Heart right ventricle (tissue), 16 donors: Measurements from ENCODE around the gene OCA2. TPM values are rescaled to one million over a fixed set of nuclear protein-coding genes. Genes with fewer than 3 reads are reported as not detected.

Source experiments
- ATAC-seq, 8 donors: fragments of 200-7000 bp; cut with Tn5 transposase; one replicate each; pipeline ENCODE4 v1.9.1; 2020; ENCODE audit warnings: mild to moderate bottlenecking in 8 of 8, moderate library complexity in 8 of 8, moderate number of reproducible peaks in 1 of 8
- DNase-seq, 2 donors: peaks; one replicate each; pipeline ENCODE4 v3.0.0-alpha.2; 2020
- H3K27ac ChIP-seq, 10 donors: fragments of 200-600 bp; sonication (generic) in 2 of 10; one replicate each; pipeline versions ENCODE4 v1.5.0 to v1.8.0; 2020 to 2022; ENCODE audit warnings: mild to moderate bottlenecking in 3 of 10
- H3K27me3 ChIP-seq, 7 donors: fragments of 200-600 bp; one replicate each; pipeline ENCODE4 v1.8.0; 2021 to 2022; ENCODE audit warnings: mild to moderate bottlenecking in 2 of 7
- H3K36me3 ChIP-seq, 9 donors: fragments of 200-600 bp; sonication (generic) in 1 of 9; one replicate each; pipeline versions ENCODE4 v1.5.0 to v1.8.0; 2020 to 2022; ENCODE audit warnings: mild to moderate bottlenecking in 2 of 9
- H3K4me1 ChIP-seq, 9 donors: fragments of 200-600 bp; sonication (generic) in 1 of 9; one replicate each; pipeline versions ENCODE4 v1.5.0 to v1.8.0; 2020 to 2022; ENCODE audit warnings: mild to moderate bottlenecking in 4 of 9
- H3K4me3 ChIP-seq, 10 donors: fragments of 200-600 bp; sonication (generic) in 2 of 10; one replicate each; pipeline versions ENCODE4 v1.5.0 to v1.8.0; 2020 to 2022; ENCODE audit warnings: mild to moderate bottlenecking in 7 of 10, moderate library complexity in 2 of 10
- H3K9me3 ChIP-seq, 11 donors: fragments of 200-600 bp in 10 of 11; sonication (generic) in 2 of 11; one replicate each; pipeline versions ENCODE4 v1.5.0 to v1.8.0; 2013 to 2022; ENCODE audit warnings: mild to moderate bottlenecking in 2 of 11, control low read depth in 1 of 11, moderate library complexity in 1 of 11
- WGBS, 2 donors: extraction: QIAGEN DNeasy Blood & Tissue Kit; methylation state at CpG; one replicate each; pipeline ENCODE4 v1.1.7; 2013; ENCODE audit warnings: inconsistent platforms in 1 of 2; 5-methylcytosine and 5-hydroxymethylcytosine counted together
- intact Hi-C, 10 donors: fragments of 100-400 bp; cut with DNase I; formaldehyde crosslinking; loops; one replicate each; pipeline versions ENCODE4 v1.11.1 to v1.14.2; 2022
- polyA plus RNA-seq, 2 donors: library from polyadenylated mRNA; stranded (reverse); fragments of 200-250 nt; gene quantifications; one replicate each; pipeline ENCODE4 v1.2.3, GENCODE V29; 2013
- total RNA-seq, 10 donors: library from RNA; stranded (reverse); fragmentation: NEBNext Ultra II Directional in 3 of 10; extraction: Animal tissue kit (Norgen Biotek cat#: 25700) in 3 of 10; gene quantifications; one replicate each; pipeline versions ENCODE4 v1.2.1 to v1.2.4, GENCODE V29; 2021 to 2023
- TF ChIP-seq, protein P1 (sequence below), 9 donors: fragments of 200-600 bp; sonication (generic) in 2 of 9; IDR thresholded peaks; one replicate each; pipeline versions ENCODE4 v1.5.0 to v1.8.0; 2021 to 2022; ENCODE audit warnings: antibody characterized with exemption in 9 of 9, mild to moderate bottlenecking in 5 of 9, moderate library complexity in 1 of 9
- donor health status: Arrhythmogenic right ventricular cardiomyopathy.
- donor health status: ischemic (EF 13 %, LVEDD 7.1; RV severe dilation, severe dysfunction).
- donor health status: healthy with polysubstance abuse.
- donor health status: DM: no; HTN: yes; CAD: no.
- donor health status: DM: no; HTN: no; CAD: no.
- donor health status: ischemic (EF 25% LVEDD 6.9; RV normal size, moderate dysfunction).
- donor health status: ischemic (EF 25% LVEDD 5.7; RV mildly dilated, moderate dysfunction).
- donor health status: healthy.
- donor health status: DM: yes; HTN: yes; CAD: no.
- donor health status: Ischemic cardiomyopathy.
- donor health status: ischemic (EF 35%, LVEDD 5.7; RV mildly dilated, moderate dysfunction).
- donor health status: nonischemic (EF 11% LVEDD 7.7; RV severe dilation, severe dysfunction).
- donor health status: DM: yes; HTN: yes; CAD: no.
- donor health status: PGD.
- donor health status: ischemic (EF 29% LVEDD 5.4; RV normal size, mild dysfunction).
- donor health status: nonischemic (EF 23%, LVEDD 6.1; RV moderate dilation, normal function).

OCA2 gene
- total and polyA plus RNA-seq, 12 donors, result 0.04 to 0.32 (median 0.17) TPM; not detected in 6

DNA sequence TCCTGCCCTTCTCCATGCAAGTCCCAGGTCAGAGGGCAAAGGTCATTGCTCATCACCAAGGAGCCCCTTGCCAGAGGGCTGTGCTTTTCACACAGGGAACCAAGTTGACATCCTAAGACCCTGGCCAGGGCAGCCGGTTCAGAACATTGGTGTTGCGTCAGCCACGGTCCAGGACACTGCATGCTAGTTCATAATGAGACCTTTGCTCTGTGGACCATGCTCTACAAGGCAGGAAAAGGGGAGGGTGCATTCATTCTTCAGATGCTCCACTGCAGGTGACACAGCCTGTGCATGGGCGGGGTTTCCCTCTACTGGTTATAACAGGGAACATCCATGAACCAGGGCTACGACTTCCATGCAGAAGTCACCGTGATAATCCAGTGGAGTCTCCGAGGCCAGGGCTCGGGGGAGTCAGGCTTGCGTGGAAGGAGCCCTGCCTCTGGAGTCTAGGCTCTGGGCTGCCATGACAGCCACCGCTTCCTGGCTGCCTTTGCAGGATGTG is 81.6 kb downstream of the OCA2 start:
- H3K4me3 ChIP-seq, result no peak overlapping the region
- no peak for DNase-seq
- ATAC-seq, result no peak
- H3K27ac ChIP-seq, result no peak overlapping the region
- 75 to 81% methylated on average over 10 of the region's 10 CpGs for WGBS, 2 donors
- TF ChIP-seq, protein P1, sequence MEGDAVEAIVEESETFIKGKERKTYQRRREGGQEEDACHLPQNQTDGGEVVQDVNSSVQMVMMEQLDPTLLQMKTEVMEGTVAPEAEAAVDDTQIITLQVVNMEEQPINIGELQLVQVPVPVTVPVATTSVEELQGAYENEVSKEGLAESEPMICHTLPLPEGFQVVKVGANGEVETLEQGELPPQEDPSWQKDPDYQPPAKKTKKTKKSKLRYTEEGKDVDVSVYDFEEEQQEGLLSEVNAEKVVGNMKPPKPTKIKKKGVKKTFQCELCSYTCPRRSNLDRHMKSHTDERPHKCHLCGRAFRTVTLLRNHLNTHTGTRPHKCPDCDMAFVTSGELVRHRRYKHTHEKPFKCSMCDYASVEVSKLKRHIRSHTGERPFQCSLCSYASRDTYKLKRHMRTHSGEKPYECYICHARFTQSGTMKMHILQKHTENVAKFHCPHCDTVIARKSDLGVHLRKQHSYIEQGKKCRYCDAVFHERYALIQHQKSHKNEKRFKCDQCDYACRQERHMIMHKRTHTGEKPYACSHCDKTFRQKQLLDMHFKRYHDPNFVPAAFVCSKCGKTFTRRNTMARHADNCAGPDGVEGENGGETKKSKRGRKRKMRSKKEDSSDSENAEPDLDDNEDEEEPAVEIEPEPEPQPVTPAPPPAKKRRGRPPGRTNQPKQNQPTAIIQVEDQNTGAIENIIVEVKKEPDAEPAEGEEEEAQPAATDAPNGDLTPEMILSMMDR (IDR thresholded peaks at IDR 0.05), result no peak
- no peaks in the 10 kb centered on the region for H3K27me3 ChIP-seq
- intact Hi-C loops, result no loop called here
- H3K4me1 ChIP-seq, result no peaks in the 10 kb centered on the region
- H3K9me3 ChIP-seq, result no peaks in the 10 kb centered on the region
- H3K36me3 ChIP-seq, result no peaks in the 10 kb centered on the region

DNA sequence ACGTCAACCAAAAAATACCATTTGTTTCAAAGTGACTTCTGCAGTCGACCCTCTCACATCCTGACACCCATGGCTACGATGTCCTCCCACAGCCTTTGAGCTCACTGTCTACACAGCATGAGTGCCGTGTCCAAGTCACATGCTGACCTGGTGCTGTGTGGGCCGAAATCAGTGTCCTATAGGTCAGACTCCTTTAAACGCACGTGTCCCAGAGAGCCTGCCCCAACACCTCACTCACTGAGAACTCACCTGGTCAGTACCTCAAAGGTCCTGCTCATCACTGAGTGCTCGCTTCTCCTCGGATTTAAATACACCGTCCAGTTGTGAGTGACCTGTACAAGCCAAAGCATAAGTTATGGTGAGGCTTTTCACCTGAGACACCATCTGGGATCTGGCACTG is 83.3 kb downstream of the OCA2 start:
- 86 to 87% methylated on average over 10 of the region's 10 CpGs for WGBS, 2 donors
- Histone ChIP-seq H3K27me3 (no peaks in the 10 kb centered on the region), H3K36me3 (no peaks in the 10 kb centered on the region), H3K27ac (no peak overlapping the region), H3K4me3 (no peak overlapping the region), H3K4me1 (no peaks in the 10 kb centered on the region), H3K9me3 (no peaks in the 10 kb centered on the region)
- ATAC-seq, result no peak
- DNase-seq, result no peak
- intact Hi-C loops, result no loop called here
- TF ChIP-seq, protein P1 (IDR thresholded peaks at IDR 0.05), result no peak

DNA sequence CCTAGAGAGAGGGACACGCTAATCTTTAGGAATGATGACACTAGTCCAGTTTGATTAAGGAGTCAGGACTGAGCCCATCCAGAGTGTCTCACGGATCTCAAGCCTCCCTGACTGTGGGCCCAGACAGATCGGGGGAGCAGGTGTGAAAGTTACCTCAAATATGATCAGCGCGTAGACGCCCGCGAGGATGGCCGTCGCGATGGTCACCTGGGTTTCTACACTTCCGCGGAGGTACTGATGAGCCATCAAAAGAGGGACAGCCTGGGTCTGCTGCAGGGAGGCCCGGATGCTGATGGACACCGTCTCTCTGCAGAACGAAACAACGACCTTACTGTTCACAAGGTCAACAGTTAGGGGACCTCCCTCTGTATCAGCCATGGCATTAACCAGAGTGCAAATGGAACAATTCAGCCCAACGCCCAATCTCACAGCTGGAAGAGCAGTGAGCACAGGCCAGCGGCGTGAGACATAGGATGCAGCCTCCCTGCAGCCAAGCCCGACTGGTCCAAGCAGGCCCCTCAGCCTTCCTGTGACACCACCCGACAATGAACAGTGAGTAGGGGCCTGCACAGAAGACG is 84.4 kb downstream of the OCA2 start:
- ATAC-seq (no peak), DNase-seq (no peak)
- TF ChIP-seq, protein P1 (IDR thresholded peaks at IDR 0.05), result no peak
- H3K27me3 ChIP-seq, result no peaks in the 10 kb centered on the region
- intact Hi-C loops, result no loop called here
- WGBS, 2 donors, result 88 to 92% methylated on average over 23 of the region's 23 CpGs
- no peaks in the 10 kb centered on the region for H3K36me3 ChIP-seq
- no peak overlapping the region for H3K4me3 ChIP-seq
- H3K9me3 ChIP-seq, result peaks cover 0 to 6% (median 0%) of the 10 kb centered on the region in 11 donors
- no peak overlapping the region for H3K27ac ChIP-seq
- H3K4me1 ChIP-seq, result no peaks in the 10 kb centered on the region

DNA sequence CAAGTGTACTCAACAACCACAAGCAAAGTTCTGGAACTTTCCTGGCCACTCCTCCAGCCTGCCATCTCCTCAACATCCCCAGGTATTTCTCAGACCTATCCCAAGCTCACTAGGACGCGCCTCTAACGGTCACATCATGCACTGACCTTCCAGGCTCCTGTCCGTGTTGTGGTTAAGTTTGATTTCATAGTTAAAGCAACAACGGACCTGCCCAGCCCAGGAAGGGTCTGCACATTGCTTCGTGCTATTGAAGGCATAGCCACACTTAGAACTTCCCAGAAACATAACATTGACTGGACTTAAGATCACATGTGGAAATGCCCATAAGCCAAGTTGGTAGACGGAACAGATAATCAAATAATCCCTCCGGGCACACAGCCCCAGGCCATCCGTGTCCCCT is 85.1 kb downstream of the OCA2 start:
- 87 to 89% methylated on average over 9 of the region's 9 CpGs for WGBS, 2 donors
- Histone ChIP-seq H3K27me3 (no peaks in the 10 kb centered on the region), H3K27ac (no peak overlapping the region), H3K4me1 (no peaks in the 10 kb centered on the region), H3K9me3 (peaks cover 0 to 6% (median 0%) of the 10 kb centered on the region in 11 donors), H3K36me3 (no peaks in the 10 kb centered on the region), H3K4me3 (no peak overlapping the region)
- intact Hi-C loops, result no loop called here
- DNase-seq (no peak), ATAC-seq (no peak)
- TF ChIP-seq, protein P1 (IDR thresholded peaks at IDR 0.05), result no peak
